Smooth muscle cell of the umbilical artery (primary cell): ENCODE results near the gene RINT1. TPM values are rescaled to one million over a fixed set of nuclear protein-coding genes. Genes with fewer than 3 reads are reported as not detected.

Experiments
- total RNA-seq: library from RNA; depleted of rRNA; stranded (reverse); fragments of >200 nt; gene quantifications from 2 replicates; pipeline ENCODE4 v1.2.3, GENCODE V29; 2014

Gene RINT1
- 15.4 and 25.7 TPM in 2 replicates for total RNA-seq

DNA sequence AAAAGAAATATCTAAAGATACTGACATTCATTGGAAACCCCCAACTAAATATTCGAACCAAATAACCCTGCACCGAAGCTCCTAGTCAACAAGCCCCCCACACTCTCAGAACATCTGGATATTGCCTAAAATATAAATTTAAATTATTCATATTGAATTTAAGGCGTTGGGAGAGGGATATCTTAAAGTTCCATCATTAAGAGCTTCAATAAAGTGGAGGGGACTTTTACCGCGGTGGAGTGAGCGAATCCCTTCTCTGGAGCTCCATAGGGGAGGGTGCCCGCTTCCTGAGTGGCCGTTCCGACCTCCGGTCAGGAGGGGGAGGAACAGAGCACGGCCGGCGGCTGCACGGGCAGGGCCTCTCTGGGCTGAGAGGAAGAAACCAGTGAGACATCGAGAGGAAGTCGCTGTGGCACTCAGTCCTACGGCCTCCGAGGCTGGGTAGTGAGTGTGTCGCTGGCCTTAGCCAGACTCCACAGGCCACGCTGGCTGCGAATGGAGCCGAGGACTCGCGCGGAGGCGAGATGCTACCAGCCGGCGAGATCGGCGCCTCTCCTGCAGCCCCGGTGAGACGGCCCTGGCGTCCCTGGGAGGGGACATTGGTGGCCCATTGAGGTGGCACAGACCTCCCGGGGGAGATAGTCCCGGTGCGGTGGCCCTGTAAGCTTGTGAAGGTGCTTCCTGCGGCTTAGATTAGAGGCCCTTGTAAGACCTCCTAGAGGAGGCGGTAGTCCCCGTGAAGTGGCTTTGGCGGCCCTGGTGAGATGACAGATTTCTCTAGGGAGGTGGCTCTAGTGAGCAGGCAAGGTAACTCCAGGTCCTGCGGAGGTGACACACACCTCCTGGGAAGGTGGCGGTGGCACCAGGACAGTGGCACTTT lies at the start of gene RINT1:
RINT1 (plus strand) TSS at position 410 of the 880 bp plus-strand sequence; CDS start at position 525, 115 bp downstream.

GRCh38 chr7:105521717-105522463 lies 10.1 kb upstream of the RINT1 start, which contains the start of gene PUS7:
PUS7 (minus strand) TSS chr7:105522271; CDS start chr7:105508512, 13,759 bp downstream.

DNA sequence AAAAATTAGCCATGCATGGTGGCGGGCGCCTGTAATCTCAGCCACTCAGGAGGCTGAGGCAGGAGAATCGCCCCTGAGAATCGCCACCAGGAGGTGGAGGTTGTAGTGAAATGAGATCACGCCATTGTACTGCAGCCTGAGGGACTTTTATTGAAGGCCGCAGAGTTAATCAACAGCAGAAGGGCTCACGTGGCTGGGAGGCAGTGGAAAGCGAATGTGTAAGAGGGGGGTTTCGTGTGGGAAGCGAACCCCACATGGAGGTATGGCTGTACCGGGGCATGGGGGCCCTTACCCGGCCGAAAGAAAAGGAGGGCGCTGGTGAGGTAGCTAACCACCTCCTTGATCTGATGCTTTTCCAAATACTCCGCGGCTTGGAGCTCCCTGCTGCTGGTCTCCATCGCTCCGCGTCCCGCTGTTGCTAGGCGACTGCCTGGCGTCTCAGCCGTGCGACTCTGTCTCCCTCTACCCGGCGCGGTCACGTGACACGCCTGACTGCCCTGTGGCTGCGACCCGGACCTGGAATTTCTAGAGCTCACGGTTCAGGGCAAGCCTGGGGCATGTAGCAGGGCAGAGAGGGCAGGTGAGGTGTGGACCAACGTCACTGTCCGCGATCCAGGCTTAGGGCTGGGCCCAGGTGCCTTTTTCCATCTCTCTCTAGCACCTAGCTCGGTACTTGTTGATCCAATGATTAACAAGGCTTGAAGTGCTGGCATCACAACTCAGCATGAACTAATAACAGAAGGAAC lies 49.2 kb downstream of the RINT1 start, which contains the start of gene EFCAB10:
EFCAB10 (minus strand) TSS at position 428 of the 746 bp plus-strand sequence; CDS start at position 398, 30 bp downstream.

Other genes with a start within 250 kb of the RINT1 start
- 44.2 and 57.9 TPM in 2 replicates for gene SRPK2, start 143.3 kb upstream of the RINT1 start, total RNA-seq
- 25.8 and 29.2 TPM in 2 replicates for gene PUS7, start 9.9 kb upstream of the RINT1 start, total RNA-seq
- 0.32 TPM in 1 of 2 replicates, not detected in the other for gene EFCAB10, start 49.3 kb downstream of the RINT1 start, total RNA-seq